Effector memory CD8-positive, alpha-beta T cell (primary cell): Measurements from ENCODE around the gene STRBP.
"Not testable (repeated sequence)": the region's sequence is repeated elsewhere in the genome, so short reads cannot be mapped to it uniquely, and the experiment has no call there.

Source experiments
- ATAC-seq: fragments of 150-1000 bp; cut with Tn5 transposase; replicated peaks from 2 replicates; pipeline ENCODE4 v1.10.0; 2021; ENCODE audit warnings: mild to moderate bottlenecking, moderate library complexity
- DNase-seq, 3 experiments: peaks; one replicate each; pipeline ENCODE4 v3.0.0; 2021
- H3K27ac Mint-ChIP-seq, 2 donors: one replicate each; pipeline ENCODE4 v1.8.0; 2022; ENCODE audit warnings: mild to moderate bottlenecking in 2 of 2, mixed read lengths in 2 of 2, moderate library complexity in 2 of 2
- H3K27me3 Mint-ChIP-seq, 2 donors: one replicate each; pipeline ENCODE4 v1.8.0; 2022; ENCODE audit warnings: mixed read lengths in 2 of 2
- H3K36me3 Mint-ChIP-seq: one replicate; pipeline ENCODE4 v1.8.0; 2022; ENCODE audit warnings: mild to moderate bottlenecking, moderate library complexity, mixed read lengths; ENCODE audit not compliant: insufficient read depth
- H3K4me1 Mint-ChIP-seq, 2 donors: one replicate each; pipeline ENCODE4 v1.8.0; 2022; ENCODE audit warnings: low read depth in 2 of 2, mixed read lengths in 2 of 2
- H3K4me3 Mint-ChIP-seq, 2 donors: one replicate each; pipeline ENCODE4 v1.8.0; 2022; ENCODE audit warnings: mild to moderate bottlenecking in 2 of 2, mixed read lengths in 2 of 2, moderate library complexity in 2 of 2
- H3K9me3 Mint-ChIP-seq, 2 donors: one replicate each; pipeline ENCODE4 v1.8.0; 2022; ENCODE audit warnings: mixed read lengths in 2 of 2

Gene STRBP

DNA sequence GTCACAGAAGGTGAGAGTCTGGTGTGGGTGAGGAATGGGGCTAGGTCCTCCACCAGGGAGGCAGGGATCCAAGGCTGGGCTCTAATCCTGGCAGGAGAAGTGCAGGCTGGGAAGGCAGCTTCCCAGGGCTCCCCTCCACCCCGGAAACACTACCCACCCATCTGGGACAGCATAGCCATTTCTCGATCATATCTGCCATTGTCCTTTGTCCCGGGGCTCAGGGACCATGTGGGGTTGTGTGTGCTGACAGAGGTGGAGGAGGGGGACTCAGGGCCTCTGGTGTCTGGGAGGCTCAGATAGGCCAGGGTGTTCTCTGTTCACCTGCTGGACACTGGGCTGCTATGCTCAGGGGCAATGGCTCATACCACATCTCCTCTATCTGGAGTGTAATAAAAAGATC is 32.2 kb upstream of the STRBP start:
- H3K9me3 Mint-ChIP-seq: no peaks in the 10 kb centered on the region
- ATAC-seq: no peak
- H3K4me3 Mint-ChIP-seq: no peak overlapping the region
- H3K4me1 Mint-ChIP-seq: peaks cover 16 to 27% of the 10 kb centered on the region in 2 donors
- H3K36me3 Mint-ChIP-seq: peaks cover 2% of the 10 kb centered on the region
- DNase-seq: no peak
- no peak overlapping the region for H3K27ac Mint-ChIP-seq
- H3K27me3 Mint-ChIP-seq: no peaks in the 10 kb centered on the region

DNA sequence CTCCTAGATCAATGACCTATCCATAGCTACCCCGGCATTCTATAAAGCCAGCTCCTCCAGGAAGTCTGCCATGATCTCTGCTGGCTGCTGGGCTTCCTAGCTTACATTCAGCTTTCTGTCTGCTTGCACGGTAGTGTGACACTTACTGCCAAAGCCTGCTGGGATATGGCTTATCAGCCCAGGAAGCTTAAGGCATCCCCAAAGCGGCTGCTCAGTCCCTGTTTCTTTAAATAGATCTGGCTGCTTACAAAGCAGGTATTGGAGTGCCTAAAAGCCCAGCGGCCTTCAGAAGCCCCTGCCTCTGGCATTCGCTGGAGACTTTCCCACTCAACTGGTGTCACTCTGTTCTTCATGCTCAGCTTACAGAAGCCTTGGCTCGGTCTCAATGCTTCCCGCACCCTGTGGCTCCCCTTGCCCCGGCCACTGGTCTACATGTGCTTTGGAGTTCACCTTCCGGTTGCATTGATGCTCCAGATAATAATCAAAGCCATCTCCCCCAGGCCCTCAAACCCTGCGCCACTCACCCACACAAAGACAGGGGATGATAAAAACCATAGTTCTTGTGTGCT is 31.3 kb upstream of the STRBP start:
- Mint-ChIP-seq H3K4me3 (no peak overlapping the region), H3K4me1 (peaks cover 10 to 17% of the 10 kb centered on the region in 2 donors), H3K9me3 (no peaks in the 10 kb centered on the region), H3K27ac (no peak overlapping the region), H3K27me3 (no peaks in the 10 kb centered on the region), H3K36me3 (peaks cover 1% of the 10 kb centered on the region)
- no peak for ATAC-seq
- DNase-seq: no peak

DNA sequence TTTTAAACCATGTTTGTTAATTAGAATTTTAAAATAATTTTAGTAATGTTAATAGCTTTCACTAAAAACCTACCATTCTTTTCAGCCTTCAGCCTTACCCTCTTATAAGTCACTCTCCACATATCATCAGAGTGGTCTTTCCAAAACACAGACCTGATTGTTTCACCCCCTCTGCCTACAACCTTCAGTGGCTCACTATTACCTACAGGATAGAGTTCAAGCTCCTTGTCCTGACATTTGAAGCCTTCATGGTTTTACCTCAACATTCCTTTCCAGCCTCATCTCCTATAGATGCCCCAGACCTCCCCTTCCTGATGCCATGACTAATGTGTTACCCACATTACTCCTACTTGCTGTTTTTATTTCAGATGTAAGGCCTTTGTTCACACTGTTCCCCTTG is 27.8 kb upstream of the STRBP start:
- ATAC-seq (no peak), DNase-seq (no peak)
- Mint-ChIP-seq H3K27me3 (peaks cover 10 to 18% of the 10 kb centered on the region in 2 donors), H3K9me3 (no peaks in the 10 kb centered on the region), H3K27ac (no peak overlapping the region), H3K4me3 (no peak overlapping the region), H3K36me3 (no peaks in the 10 kb centered on the region), H3K4me1 (no peaks in the 10 kb centered on the region)

DNA sequence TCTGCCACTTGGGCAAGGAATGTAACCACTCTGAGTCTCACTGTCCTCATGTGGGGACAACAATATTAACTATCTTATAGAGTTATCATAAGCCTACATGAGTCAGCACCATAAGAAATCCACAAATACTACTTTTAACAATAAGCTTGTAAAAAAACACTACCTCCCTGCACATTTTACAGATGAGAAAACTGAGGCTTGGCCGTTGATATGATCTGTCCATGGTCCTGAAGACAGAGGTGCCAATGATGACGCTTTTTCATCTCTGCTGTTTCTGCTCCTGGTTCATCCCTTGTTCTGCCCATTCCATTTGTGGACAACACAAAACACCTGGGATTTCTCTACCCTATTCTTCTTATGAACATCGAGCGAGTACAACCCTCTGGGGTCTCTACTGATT is 23.4 kb upstream of the STRBP start:
- Mint-ChIP-seq H3K4me3 (no peak overlapping the region), H3K27ac (no peak overlapping the region), H3K36me3 (no peaks in the 10 kb centered on the region), H3K9me3 (no peaks in the 10 kb centered on the region), H3K27me3 (peaks cover 16 to 34% of the 10 kb centered on the region in 2 donors), H3K4me1 (no peaks in the 10 kb centered on the region)
- no peak for DNase-seq
- no peak for ATAC-seq

DNA sequence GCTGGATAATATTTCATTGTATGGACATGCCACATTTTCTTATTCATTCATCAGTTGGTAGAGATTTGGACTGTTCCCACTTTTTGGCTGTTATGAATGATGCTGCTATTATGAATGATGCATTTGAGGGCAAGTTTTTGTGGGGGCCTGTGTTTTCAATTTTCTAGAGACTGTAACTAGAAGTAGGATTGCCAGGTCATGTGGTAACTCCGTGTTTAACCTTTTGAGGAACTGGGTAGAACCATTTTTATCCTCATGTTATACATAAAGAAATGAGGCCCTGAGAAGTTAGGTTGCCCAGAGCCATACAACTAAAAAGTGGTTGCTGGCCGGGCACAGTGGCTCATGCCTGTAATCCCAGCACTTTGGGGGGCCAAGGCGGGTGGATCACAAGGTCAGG is 22.4 kb upstream of the STRBP start:
- H3K36me3 Mint-ChIP-seq: no peaks in the 10 kb centered on the region
- DNase-seq (no peak), ATAC-seq (no peak)
- no peak overlapping the region for H3K4me3 Mint-ChIP-seq
- peaks cover 16 to 34% of the 10 kb centered on the region in 2 donors for H3K27me3 Mint-ChIP-seq
- H3K4me1 Mint-ChIP-seq: no peaks in the 10 kb centered on the region
- H3K9me3 Mint-ChIP-seq: no peaks in the 10 kb centered on the region
- H3K27ac Mint-ChIP-seq: no peak overlapping the region

DNA sequence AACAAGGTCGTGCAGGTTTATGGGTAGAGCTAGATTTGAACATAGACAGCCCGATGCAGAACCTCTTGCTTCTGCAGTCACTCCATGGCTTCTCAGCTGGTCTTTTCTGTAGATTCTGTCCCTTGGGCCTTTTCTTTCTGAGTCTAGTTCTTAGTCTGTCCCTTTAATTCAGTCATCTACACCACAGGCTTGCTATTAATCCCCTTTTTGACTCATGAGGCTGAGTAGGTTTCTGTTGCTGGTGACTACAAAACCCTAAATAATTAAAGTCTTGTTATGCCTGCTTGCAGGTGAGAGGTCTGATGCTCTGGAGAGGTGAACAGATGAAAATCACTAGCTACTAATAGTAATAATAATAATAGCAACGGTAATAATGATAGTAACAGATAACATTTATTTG is 19.3 kb upstream of the STRBP start:
- Mint-ChIP-seq H3K36me3 (no peaks in the 10 kb centered on the region), H3K27me3 (peaks cover 16 to 31% of the 10 kb centered on the region in 2 donors), H3K27ac (no peak overlapping the region), H3K9me3 (no peaks in the 10 kb centered on the region), H3K4me3 (no peak overlapping the region), H3K4me1 (no peaks in the 10 kb centered on the region)
- DNase-seq (no peak), ATAC-seq (no peak)

DNA sequence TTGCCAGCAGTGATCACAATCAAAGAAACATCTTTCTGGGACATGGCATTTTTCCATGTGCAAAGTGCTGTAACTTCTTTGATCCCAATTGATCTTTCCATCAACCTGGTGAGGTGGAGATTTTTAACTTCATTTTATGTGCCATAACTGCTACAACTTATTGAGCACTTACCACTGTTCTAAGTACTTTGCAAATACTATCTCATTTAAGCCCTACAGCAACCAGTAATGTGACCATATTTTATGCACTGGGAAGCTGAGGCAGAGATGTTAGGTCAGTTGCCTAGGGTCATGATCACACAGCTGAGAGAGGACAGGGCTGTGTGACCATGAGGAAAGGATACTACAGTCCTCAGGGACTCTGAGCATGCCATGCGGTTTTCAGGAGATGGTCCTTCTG is 17.9 kb upstream of the STRBP start:
- no peaks in the 10 kb centered on the region for H3K36me3 Mint-ChIP-seq
- H3K27ac Mint-ChIP-seq: no peak overlapping the region
- no peaks in the 10 kb centered on the region for H3K4me1 Mint-ChIP-seq
- ATAC-seq (no peak), DNase-seq (no peak)
- peaks cover 6 to 17% of the 10 kb centered on the region in 2 donors for H3K27me3 Mint-ChIP-seq
- no peaks in the 10 kb centered on the region for H3K9me3 Mint-ChIP-seq
- H3K4me3 Mint-ChIP-seq: no peak overlapping the region

DNA sequence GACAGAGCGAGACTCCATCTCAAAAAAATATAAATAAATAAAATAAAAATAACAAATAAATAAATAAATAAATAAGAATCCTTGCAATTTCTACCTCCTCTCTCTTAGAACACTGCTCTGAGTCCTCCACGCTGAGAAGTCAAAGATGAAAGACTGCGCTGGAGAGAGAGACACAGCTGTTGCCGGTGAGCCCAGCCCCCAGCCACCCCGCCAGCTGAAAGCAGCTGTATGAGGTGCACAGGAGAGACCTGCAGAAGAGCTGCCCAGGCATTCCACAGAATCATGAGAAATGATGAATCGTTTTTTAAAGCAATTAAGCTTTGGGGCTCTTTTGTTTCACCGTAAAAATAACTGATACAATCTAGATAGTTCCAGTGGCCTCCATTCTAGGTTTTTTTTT is 16.3 kb upstream of the STRBP start:
- no peak for ATAC-seq
- no peak for DNase-seq
- peaks cover 0 to 7% of the 10 kb centered on the region in 2 donors for H3K27me3 Mint-ChIP-seq

DNA sequence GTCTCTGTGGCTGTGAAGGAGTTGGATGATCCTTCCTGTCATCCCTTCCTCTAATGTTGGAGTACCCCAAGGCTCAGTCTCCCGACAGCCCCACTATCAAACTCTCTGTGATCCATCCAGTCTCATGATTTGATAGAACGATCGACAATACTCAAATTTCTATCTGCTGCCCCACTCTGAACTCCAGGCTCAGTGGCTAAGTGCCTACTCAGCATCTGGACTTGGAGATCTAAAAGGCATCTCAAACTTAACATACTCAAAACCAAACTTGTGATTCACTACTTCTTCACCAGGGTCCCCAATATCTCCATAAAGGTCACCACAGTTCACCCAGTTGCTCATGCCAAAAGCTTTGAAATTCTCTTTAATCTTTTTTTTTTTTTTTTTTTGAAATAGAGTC is 15.1 kb upstream of the STRBP start:
- Mint-ChIP-seq H3K4me3 (no peak overlapping the region), H3K27ac (no peak overlapping the region), H3K27me3 (peaks cover 0 to 8% of the 10 kb centered on the region in 2 donors), H3K36me3 (no peaks in the 10 kb centered on the region), H3K4me1 (no peaks in the 10 kb centered on the region), H3K9me3 (no peaks in the 10 kb centered on the region)
- DNase-seq (no peak), ATAC-seq (no peak)

More for the DNA sequence above, 16.3 kb upstream of the STRBP start:
- no peak overlapping the region for H3K4me3 Mint-ChIP-seq
- H3K36me3 Mint-ChIP-seq: no peaks in the 10 kb centered on the region
- no peaks in the 10 kb centered on the region for H3K9me3 Mint-ChIP-seq
- H3K4me1 Mint-ChIP-seq: no peaks in the 10 kb centered on the region
- H3K27ac Mint-ChIP-seq: no peak overlapping the region

DNA sequence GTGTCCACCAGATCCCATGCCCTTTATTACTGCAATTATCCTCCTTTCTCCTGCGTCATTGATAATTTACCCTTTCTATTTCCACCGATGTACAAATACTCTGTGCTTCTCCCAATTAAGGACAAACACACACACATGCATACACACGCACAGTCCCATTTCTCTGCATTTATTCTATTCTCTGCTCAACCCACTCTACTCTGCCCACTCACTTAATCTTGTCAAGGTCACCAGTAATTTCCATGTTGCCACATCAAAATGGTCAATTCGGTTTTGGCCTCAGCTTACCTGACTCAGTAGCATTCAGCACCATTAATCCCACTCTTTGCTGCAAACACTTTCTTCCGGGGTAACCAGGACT is 14.6 kb upstream of the STRBP start:
- Mint-ChIP-seq H3K36me3 (no peaks in the 10 kb centered on the region), H3K9me3 (no peaks in the 10 kb centered on the region), H3K27me3 (peaks cover 0 to 8% of the 10 kb centered on the region in 2 donors), H3K27ac (no peak overlapping the region), H3K4me3 (no peak overlapping the region), H3K4me1 (no peaks in the 10 kb centered on the region)
- ATAC-seq (no peak), DNase-seq (no peak)

DNA sequence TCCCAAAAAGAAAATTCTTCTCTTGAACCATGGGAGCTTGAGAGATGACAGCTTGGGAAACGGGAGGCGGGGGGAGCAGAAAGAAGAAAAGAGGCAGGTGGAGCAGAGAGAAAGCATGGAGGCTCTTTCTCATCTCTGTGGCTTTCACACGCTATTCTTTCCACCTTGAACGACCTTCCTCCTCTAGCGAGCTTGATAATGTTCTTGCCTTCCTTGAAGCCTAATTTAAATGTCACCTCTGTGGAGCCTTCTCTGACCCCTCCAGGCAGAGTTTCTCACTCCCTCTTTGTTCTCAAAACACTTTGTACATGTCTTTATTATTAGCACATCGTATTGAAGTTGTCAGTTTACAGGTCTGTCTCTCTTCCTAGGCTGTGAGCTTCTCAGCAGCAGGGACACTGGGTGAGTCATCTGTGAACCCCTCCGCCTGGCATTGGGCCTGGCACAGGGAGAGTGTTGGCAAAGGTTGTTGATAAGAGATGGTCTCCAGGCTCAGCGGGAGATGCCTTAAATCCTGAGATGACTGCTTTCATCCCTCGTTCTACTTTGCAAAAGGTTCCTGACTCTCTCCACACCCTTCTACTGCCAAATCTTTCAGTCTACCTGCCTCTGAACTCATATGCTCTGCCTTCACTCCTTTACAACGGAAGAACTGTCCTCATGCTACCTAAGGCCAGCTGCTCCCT is 14.1 kb upstream of the STRBP start:
- peaks cover 0 to 8% of the 10 kb centered on the region in 2 donors for H3K27me3 Mint-ChIP-seq
- DNase-seq: no peak
- H3K9me3 Mint-ChIP-seq: no peaks in the 10 kb centered on the region

DNA sequence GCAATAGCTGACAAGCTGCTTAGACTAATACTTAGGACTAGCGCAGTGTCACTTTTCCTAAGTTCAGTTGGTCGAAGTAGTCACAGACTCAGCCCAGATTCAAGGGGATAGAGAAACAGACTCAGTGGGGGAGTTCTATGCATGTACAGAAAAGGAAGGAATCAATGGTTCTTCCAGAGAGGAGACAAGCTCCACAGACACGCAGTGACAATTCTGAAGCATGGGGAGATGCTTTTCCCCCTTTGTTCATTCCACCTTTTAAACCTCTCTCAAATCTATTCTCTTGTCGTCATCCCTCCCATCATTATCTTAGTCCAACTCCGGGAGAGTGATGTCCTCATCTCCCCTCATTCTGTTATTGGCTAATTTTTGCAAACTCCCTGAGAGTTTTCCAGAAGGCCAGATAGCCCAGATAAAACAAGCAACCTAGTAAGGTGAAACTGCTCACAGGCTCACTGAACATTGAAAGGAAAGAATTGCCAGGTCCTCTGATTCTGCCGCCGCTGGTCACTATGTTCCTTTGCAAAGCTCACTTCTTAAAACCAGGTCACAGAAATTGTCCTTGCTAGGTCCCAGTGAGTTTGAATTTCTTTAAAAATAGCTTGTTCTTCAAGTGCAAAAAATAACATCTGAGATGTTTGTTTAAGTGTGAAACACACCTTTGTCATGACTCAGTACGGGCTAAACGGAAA is 13.4 kb upstream of the STRBP start:
- ATAC-seq: no peak
- Mint-ChIP-seq H3K4me1 (no peaks in the 10 kb centered on the region), H3K27me3 (peaks cover 4 to 12% of the 10 kb centered on the region in 2 donors), H3K9me3 (no peaks in the 10 kb centered on the region), H3K4me3 (no peak overlapping the region), H3K36me3 (peaks cover 2% of the 10 kb centered on the region), H3K27ac (no peak overlapping the region)
- no peak for DNase-seq

More for the DNA sequence above, 14.1 kb upstream of the STRBP start:
- H3K27ac Mint-ChIP-seq: no peak overlapping the region
- no peaks in the 10 kb centered on the region for H3K4me1 Mint-ChIP-seq
- H3K4me3 Mint-ChIP-seq: no peak overlapping the region
- no peak for ATAC-seq
- peaks cover 2% of the 10 kb centered on the region for H3K36me3 Mint-ChIP-seq

DNA sequence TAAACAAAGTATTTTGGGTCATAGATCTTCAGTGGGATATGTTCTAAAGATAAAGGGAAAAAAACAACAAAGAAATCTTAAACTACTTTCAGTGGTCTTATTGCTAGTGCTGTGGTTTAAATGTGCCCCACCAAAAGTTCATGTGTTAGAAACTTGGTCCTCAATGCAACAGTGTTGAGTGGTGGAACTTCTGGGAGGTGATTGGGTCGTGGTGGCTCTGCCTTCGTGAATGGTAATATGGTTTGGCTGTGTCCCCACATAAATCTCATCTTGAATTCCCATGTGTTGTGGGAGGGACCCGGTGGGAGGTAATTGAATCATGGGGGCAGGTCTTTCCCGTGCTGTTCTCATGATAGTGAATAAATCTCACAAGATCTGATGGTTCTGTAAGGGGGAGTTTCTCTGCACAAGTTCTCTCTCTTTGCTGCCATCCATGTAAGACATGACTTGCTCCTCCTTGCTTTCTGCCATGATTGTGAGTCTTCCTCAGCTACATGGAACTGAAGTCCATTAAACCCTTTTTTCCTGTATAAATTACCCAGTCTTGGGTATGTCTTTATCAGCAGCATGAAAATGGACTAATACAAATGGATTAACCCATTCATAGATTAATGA is 10.6 kb upstream of the STRBP start:
- DNase-seq, H3K4me1 Mint-ChIP-seq, ATAC-seq, H3K27ac Mint-ChIP-seq, H3K4me3 Mint-ChIP-seq, H3K36me3 Mint-ChIP-seq, H3K9me3 Mint-ChIP-seq: not testable (repeated sequence)
- H3K27me3 Mint-ChIP-seq: peaks cover 15 to 29% of the 10 kb centered on the region in 2 donors

DNA sequence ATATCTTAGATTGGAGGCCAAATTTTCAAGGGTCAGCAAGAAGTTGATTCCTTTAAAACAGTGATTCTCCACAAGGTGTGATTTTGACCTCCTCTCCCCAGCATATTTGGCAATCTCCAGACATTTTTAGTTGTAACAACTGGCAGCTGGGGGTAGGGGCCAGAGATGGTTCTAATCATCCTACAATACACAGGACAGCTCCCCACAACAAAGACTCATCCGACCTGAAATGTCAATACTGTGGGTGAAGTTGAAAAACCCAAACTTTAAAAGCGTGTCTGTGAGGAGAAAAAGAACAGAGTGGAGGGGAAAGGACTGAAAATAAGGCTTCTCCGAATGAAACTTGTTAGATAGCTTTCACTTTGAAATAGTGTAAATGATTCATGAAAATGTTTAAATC is 10.0 kb upstream of the STRBP start:
- H3K9me3 Mint-ChIP-seq: no peaks in the 10 kb centered on the region
- H3K27me3 Mint-ChIP-seq: peaks cover 15 to 29% of the 10 kb centered on the region in 2 donors
- ATAC-seq: no peak
- no peak overlapping the region for H3K4me3 Mint-ChIP-seq
- H3K27ac Mint-ChIP-seq: no peak overlapping the region
- peaks cover 2% of the 10 kb centered on the region for H3K36me3 Mint-ChIP-seq
- H3K4me1 Mint-ChIP-seq: no peaks in the 10 kb centered on the region
- DNase-seq: no peak
